D721Med (cell line): ENCODE data around the gene ERCC3.
"Not testable (repeated sequence)": the region's sequence is repeated elsewhere in the genome, so short reads cannot be mapped to it uniquely, and the experiment has no call there.

Experiments used
- DNase-seq: peaks from one replicate; pipeline ENCODE4 v3.0.0; 2011; ENCODE audit warnings: low spot score; ENCODE audit not compliant: insufficient read length
- FAIRE-seq: peaks from 2 replicates; lab custom pipeline; 2011; peaks lifted over from hg19 to GRCh38; lab: Jason Lieb, UNC
- TF ChIP-seq, protein P1 (sequence below): IDR thresholded peaks from 2 replicates; pipeline ENCODE4 v1.5.1; 2012; ENCODE audit warnings: mild to moderate bottlenecking, control low read depth; ENCODE audit not compliant: insufficient read depth; ENCODE audit errors: missing control alignments

ERCC3 gene

DNA sequence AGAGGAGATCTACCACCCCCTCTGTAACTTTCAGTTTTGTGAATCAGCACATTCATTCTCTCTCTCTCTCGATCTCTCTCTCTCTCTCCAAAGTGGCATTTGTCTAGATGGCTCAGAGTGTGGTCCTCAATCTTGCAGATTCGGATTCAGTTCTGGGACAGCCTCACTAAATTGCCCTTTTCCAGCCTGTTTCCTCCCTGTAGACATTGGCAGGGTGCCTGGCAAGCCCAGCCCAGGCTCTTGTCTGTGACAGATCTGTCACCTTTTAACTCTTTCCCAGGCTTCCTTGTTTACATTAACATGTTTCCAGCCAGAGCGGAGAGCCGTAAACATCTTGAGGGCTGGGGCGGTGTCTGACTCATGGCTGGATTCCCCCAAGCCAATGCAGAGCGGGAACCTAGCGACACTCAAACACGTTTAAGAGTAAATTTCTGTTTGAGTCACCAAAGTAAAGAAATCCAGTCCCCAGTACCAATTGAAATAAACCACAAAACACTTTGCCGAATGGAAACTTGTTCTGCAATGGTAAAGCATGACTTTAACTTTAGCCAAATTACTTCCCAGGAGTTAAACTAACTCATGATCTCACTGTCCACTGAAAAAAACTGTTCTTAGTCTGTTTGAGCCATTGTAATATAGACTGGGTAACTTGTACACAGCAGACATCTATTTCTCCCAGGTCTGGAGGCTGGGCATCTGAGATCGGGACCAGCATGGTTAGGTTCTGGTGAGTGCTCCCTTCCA is 67.3 kb downstream of the ERCC3 start:
- TF ChIP-seq, protein P1, sequence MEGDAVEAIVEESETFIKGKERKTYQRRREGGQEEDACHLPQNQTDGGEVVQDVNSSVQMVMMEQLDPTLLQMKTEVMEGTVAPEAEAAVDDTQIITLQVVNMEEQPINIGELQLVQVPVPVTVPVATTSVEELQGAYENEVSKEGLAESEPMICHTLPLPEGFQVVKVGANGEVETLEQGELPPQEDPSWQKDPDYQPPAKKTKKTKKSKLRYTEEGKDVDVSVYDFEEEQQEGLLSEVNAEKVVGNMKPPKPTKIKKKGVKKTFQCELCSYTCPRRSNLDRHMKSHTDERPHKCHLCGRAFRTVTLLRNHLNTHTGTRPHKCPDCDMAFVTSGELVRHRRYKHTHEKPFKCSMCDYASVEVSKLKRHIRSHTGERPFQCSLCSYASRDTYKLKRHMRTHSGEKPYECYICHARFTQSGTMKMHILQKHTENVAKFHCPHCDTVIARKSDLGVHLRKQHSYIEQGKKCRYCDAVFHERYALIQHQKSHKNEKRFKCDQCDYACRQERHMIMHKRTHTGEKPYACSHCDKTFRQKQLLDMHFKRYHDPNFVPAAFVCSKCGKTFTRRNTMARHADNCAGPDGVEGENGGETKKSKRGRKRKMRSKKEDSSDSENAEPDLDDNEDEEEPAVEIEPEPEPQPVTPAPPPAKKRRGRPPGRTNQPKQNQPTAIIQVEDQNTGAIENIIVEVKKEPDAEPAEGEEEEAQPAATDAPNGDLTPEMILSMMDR: no peak
- no peak for FAIRE-seq

DNA sequence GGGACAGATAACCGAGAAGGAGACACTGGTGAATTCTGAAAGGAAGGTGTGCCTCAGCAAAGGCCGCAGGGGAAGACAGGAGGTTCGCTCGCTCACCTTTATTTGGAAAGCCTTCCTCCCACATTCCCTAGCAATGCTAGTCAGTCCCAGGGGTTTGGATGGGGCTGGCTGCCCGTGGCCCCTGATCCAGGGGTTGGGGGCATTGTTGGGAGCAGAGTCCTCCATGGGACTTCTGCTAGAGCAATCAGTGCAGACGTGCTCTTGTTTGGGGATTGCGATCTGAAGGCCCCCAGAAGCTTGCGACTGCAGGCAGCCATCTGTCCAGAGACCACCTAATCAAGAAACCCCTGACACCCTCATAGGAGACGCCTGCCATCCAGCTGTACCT is 67.8 kb downstream of the ERCC3 start:
- FAIRE-seq: no peak
- TF ChIP-seq, protein P1: no peak
- DNase-seq: no peak

More for the DNA sequence above, 67.3 kb downstream of the ERCC3 start:
- no peak for DNase-seq

DNA sequence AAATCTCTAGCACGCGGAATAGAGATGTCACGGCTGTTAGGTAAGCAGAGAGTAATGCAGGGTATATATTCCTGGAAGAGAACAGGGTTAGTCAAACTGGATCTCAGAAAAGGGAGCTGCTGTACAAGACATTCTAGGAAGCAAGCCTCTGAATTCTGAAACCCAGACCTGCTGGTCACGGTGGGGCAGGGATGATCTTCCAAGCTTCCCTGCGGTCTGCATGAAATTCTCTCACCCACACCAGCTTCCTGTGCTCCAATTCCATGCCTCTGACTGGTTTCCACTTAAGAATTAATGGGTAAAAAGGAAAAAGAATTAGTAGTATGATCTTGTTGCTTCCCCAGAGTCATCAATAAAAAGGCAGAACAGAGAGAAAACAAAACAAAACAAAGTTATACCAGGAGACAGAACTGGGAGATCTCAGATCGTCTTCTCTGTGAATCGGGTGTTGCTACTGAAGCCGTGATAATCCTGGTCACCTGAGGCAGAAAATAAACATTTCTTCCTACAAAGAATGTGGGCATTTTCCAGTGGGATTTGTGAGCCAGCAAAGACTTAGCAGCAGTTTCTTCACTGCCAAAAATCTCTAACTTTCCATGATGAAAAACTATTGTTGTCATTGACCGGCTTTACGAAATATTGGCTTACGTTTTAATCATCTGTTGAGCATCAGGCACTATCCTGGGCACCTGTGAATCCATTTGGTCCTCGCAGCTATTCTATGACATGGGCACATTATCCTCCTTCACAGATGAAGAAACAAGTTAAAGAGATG is 68.6 kb downstream of the ERCC3 start:
- FAIRE-seq (no peak), DNase-seq (no peak)
- TF ChIP-seq, protein P1: no peak

DNA sequence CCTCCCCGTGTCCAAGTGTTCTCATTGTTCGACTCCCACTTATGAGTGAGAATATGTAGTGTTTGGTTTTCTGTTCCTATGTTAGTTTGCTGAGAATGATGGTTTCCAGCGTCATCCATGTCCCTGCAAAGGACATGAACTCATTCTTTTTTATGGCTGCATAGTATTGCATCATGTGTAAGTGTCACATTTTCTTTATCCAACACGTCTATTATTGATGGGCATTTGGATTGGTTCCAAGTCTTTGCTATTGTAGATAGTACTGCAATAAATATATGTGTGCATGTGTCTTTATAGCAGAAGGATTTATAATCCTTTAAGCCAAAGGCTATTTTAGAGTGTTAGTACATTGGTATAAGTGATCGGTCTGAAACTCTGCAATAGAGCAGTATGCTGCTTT is 69.8 kb downstream of the ERCC3 start:
- not testable (repeated sequence) for FAIRE-seq, DNase-seq

DNA sequence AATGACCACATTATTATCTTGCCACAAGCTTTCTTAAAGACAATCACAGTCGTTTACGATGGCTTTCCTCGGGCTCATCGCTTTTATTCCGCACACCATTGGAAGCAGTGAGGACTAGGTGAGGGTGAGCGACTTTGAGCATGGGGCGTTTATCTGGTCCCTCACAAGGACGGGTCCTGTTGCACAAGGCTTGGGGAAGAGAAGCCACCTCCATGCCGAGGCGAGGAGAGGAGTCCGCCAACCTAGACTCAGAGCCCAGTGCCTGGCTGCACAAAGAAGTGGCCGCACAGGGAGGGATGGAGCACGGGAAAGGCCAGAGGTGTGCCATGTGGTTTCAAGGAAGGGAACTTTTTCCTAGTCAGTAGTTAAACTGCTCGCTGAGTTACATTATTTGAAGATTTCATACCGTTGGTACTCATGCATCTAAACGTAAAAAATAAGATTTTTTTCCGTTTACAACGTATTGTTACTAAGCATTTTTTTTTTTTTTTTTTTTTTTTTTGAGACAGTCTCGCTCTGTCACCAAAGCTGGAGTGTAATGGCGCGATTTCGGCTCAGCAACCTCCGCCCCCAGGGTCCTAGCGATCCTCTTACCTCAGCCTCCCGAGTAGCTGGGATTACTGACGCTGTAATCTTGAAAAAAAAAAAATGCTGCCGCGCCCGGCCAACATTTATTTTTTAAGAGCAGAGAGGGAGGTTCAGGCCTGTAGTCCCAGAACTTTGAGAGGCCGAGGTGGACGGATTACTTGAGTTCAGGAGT is 73.0 kb downstream of the ERCC3 start:
- FAIRE-seq (no peak), DNase-seq (no peak)
- TF ChIP-seq, protein P1: no peak

DNA sequence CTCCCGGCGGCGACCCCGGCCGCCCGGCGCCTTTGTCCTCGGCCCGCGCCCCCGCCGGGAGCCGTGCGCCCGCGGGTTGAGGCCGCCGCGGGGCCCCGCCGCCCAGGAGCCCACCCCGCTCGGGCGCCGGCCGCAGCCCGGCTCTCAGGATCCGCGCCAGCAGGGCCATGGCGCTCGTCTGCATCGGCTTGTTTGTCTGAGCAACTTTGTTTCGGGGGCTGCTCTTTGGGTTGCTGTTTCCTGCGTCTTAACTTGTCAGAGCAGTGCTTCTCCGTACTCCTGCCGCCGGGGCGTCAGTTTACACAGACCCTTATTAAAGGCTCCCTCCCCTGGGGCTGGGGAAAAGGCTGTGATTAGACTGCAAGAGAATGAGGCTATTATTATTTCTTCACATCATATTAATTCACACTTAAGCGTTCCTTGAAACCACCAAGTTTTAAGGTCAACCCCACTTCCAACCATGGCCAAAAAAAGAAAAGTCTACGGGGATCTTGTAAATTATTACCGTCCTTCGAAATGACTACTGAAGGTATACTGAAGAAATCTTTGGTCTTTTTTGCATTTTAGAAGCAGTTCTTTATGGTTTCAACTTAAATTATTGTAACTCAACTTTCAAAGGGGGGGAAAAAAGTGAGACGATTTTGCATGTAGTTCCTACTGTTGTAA is 73.7 kb downstream of the ERCC3 start, which contains the start of gene CYP27C1:
Gene CYP27C1, minus strand, starts transcription at position 198 of the 666 bp plus-strand sequence. Its CDS starts 29 bp downstream, at position 169.
- no peak for DNase-seq
- FAIRE-seq: no peak
- TF ChIP-seq, protein P1: no peak
